K562 (cell line): ENCODE measurements around the gene TRAP1. TPM values are rescaled to one million over a fixed set of nuclear protein-coding genes. Genes with fewer than 3 reads are reported as not detected.

Experiments used
- BHLHE40 ChIP-seq: IDR thresholded peaks from 2 replicates; pipeline ENCODE4 v1.6.1; 2011; ENCODE audit warnings: low read length, improper control_type of control experiment
- CHD2 ChIP-seq: IDR thresholded peaks from 2 replicates; pipeline ENCODE4 v1.6.1; 2011; ENCODE audit warnings: low read depth, low read length
- ELF1 ChIP-seq: fragments of 200-800 bp; sonication (Bioruptor generic); IDR thresholded peaks from 2 replicates; pipeline ENCODE4 v1.6.1; 2016; ENCODE audit warnings: missing genetic modification characterization, missing compliant biosample characterization
- FOSL1 ChIP-seq: fragments of 200-800 bp; sonication (Bioruptor generic); conservative IDR thresholded peaks from 2 replicates; pipeline ENCODE4 v1.6.1; 2016; ENCODE audit warnings: missing genetic modification characterization, missing compliant biosample characterization
- FOXM1 ChIP-seq, 2 experiments: fragments of 450-650 bp in 1 of 2; sonication (generic) in 1 of 2; formaldehyde crosslinking in 1 of 2; IDR thresholded peaks; 2 replicates each; pipeline versions ENCODE4 v1.6.1 to v1.9.0; 2017 to 2022; ENCODE audit warnings: low read depth in 2 of 2, mild to moderate bottlenecking in 2 of 2, missing genetic modification reagents in 1 of 2, moderate library complexity in 1 of 2
- NR2C1 ChIP-seq, 2 experiments: fragments of 450-650 bp; IDR thresholded peaks; 2 replicates each; pipeline ENCODE4 v1.6.1; 2017; ENCODE audit warnings: mild to moderate bottlenecking in 2 of 2, antibody characterized with exemption in 1 of 2, inconsistent platforms in 1 of 2, missing compliant biosample characterization in 1 of 2, missing genetic modification characterization in 1 of 2
- NR4A1 ChIP-seq, 2 experiments: fragments of 250-450 bp in 1 of 2; fragments of 450-650 bp in 1 of 2; sonication (Bioruptor Pico) in 1 of 2; IDR thresholded peaks; 2 replicates each; pipeline versions ENCODE4 v1.4.0 to v1.6.1; 2016 to 2020; ENCODE audit warnings: mild to moderate bottlenecking in 2 of 2, missing compliant biosample characterization in 1 of 2, missing genetic modification characterization in 1 of 2, moderate library complexity in 1 of 2
- PHF20 ChIP-seq: fragments of 450-650 bp; IDR thresholded peaks from 2 replicates; pipeline ENCODE4 v1.6.1; 2018; ENCODE audit not compliant: partially characterized antibody
- POLR2AphosphoS5 ChIP-seq: IDR thresholded peaks from 2 replicates; pipeline ENCODE4 v1.6.1; 2011; ENCODE audit warnings: mild to moderate bottlenecking, low read depth, low read length, moderate library complexity; ENCODE audit not compliant: control insufficient read depth, insufficient read depth
- SMC3 ChIP-seq: conservative IDR thresholded peaks from 2 replicates; pipeline ENCODE4 v1.6.1; 2011; ENCODE audit warnings: low read depth, low read length, improper control_type of control experiment; ENCODE audit not compliant: insufficient read depth
- ZFP1 ChIP-seq: fragments of 450-650 bp; formaldehyde crosslinking; IDR thresholded peaks from 2 replicates; pipeline ENCODE4 v1.4.0; 2020; ENCODE audit warnings: mild to moderate bottlenecking, mixed read lengths
- ZNF197 ChIP-seq: fragments of 200-800 bp; sonication (Bioruptor generic); IDR thresholded peaks from 2 replicates; pipeline ENCODE4 v1.6.1; 2016; ENCODE audit warnings: low read depth, missing genetic modification characterization, missing compliant biosample characterization
- ZNF282 ChIP-seq: sonication (generic); formaldehyde crosslinking; IDR thresholded peaks from 2 replicates; pipeline ENCODE4 v1.8.1; 2023; ENCODE audit warnings: missing genetic modification reagents
- ZNF696 ChIP-seq: fragments of 250-450 bp; sonication (Bioruptor Pico); conservative IDR thresholded peaks from 2 replicates; pipeline ENCODE4 v1.4.0; 2020; ENCODE audit warnings: mild to moderate bottlenecking, moderate library complexity
- polyA plus RNA-seq, 8 experiments: library from polyadenylated mRNA; depleted of rRNA in 4 of 8; stranded (reverse) in 5 of 8; unstranded in 3 of 8; fragments of >200 nt; fragmentation: Nextera tagmentation in 2 of 8; fragmentation: Illumina TruSeq in 1 of 8; extraction: Ambion mirVana in 2 of 8; extraction: Trizol in 1 of 8; gene quantifications; 2 replicates each; pipeline versions ENCODE4 v1.2.1 to v1.2.3, GENCODE V29; 2011 to 2014; ENCODE audit warnings: inconsistent platforms in 1 of 8, missing spikeins in 1 of 8
- total RNA-seq, 7 experiments: library from RNA; depleted of rRNA in 6 of 7; stranded (reverse); fragments of >200 nt in 6 of 7; fragmentation: Illumina TruSeq in 2 of 7; extraction: Trizol in 2 of 7; gene quantifications; 2 replicates each; pipeline versions ENCODE4 v1.2.1 to v1.2.3, GENCODE V29; 2011 to 2021; ENCODE audit warnings: low replicate concordance in 1 of 7
- TF ChIP-seq, protein P1 (sequence below): fragments of 200-400 bp; formaldehyde crosslinking; IDR thresholded peaks from 2 replicates; pipeline ENCODE4 v1.6.1; 2017; ENCODE audit warnings: mild to moderate bottlenecking, low read depth, low read length, moderate library complexity
- TF ChIP-seq, protein P2 (sequence below): sonication (generic); formaldehyde crosslinking; IDR thresholded peaks from 2 replicates; pipeline ENCODE4 v1.8.0; 2022; ENCODE audit warnings: mild to moderate bottlenecking, missing genetic modification reagents
- TF ChIP-seq, protein P3 (sequence below): fragments of 250-450 bp; sonication (Bioruptor Pico); IDR thresholded peaks from 2 replicates; pipeline ENCODE4 v1.8.0; 2021; ENCODE audit warnings: borderline replicate concordance, mild to moderate bottlenecking, moderate library complexity; ENCODE audit not compliant: poor library complexity, severe bottlenecking

TRAP1 gene
- total and polyA plus RNA-seq, 9 of the 15 experiments (the other 6 are each of a cell fraction or from before 2014, with no cell fraction given): 19.1 to 436 (median 301) TPM

DNA sequence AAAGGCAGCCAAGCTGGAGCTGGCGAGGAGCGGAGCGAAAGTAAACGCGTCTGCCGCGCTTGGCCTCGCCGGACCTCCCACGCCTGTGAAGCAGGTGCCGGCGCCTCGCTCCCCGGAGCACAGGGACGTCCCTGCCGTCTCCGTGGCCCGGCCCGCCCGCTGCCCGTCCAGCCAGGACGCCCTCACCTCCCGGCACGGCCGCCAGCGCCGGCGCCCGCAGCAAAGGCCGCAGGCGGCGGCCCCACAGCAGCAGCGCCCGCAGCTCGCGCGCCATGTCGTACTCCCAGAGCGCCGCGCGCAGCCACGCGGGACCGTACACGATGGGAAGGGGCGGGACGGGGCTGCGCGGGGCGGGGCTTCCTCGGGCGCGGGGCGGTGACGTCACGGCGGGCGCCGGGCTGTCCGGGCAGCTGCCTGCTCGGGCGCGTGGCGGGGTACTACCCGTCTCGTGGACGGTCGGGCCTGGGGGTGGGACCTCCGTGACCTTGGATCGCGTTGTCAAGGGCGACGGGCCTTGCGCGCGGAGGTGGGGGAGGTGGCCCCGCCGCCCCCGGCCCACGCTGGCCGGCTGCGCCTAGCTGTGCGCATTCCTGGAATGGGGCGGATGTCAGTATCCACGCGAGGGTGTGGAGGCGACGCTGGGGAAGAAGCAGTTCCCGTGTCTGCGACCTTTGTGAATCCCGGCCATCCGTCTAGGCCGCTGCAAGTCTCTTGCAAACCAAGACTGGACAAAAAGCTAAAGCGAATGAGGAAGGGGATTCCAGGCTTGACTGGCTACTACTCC, at the start of gene TRAP1 (continued):
- TF ChIP-seq, protein P1, sequence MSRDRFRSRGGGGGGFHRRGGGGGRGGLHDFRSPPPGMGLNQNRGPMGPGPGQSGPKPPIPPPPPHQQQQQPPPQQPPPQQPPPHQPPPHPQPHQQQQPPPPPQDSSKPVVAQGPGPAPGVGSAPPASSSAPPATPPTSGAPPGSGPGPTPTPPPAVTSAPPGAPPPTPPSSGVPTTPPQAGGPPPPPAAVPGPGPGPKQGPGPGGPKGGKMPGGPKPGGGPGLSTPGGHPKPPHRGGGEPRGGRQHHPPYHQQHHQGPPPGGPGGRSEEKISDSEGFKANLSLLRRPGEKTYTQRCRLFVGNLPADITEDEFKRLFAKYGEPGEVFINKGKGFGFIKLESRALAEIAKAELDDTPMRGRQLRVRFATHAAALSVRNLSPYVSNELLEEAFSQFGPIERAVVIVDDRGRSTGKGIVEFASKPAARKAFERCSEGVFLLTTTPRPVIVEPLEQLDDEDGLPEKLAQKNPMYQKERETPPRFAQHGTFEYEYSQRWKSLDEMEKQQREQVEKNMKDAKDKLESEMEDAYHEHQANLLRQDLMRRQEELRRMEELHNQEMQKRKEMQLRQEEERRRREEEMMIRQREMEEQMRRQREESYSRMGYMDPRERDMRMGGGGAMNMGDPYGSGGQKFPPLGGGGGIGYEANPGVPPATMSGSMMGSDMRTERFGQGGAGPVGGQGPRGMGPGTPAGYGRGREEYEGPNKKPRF: no peak
- 0 out of 2 replicates have a peak, but pooled peaks have one; percentile 52 for TF ChIP-seq ZNF197 (CRISPR knock-in tag)
- 0 out of 2 replicates have a peak, but pooled peaks have one; percentile 55 for TF ChIP-seq ZNF282 (CRISPR knock-in tag)
- no peak for TF ChIP-seq ZFP1 (CRISPR knock-in tag)
- TF ChIP-seq BHLHE40: peak; percentile 0; the same call in 1 of the 2 replicates
- 0 out of 2 replicates have a peak, but pooled peaks have one; percentile 12 for TF ChIP-seq SMC3
- TF ChIP-seq NR4A1 (CRISPR knock-in tag; IDR thresholded peaks at IDR 0.05): 0 out of 2 replicates have a peak, but pooled peaks have one; percentile 69
- no peak for TF ChIP-seq NR4A1 (tag; IDR thresholded peaks at IDR 0.05)
- TF ChIP-seq, protein P2, sequence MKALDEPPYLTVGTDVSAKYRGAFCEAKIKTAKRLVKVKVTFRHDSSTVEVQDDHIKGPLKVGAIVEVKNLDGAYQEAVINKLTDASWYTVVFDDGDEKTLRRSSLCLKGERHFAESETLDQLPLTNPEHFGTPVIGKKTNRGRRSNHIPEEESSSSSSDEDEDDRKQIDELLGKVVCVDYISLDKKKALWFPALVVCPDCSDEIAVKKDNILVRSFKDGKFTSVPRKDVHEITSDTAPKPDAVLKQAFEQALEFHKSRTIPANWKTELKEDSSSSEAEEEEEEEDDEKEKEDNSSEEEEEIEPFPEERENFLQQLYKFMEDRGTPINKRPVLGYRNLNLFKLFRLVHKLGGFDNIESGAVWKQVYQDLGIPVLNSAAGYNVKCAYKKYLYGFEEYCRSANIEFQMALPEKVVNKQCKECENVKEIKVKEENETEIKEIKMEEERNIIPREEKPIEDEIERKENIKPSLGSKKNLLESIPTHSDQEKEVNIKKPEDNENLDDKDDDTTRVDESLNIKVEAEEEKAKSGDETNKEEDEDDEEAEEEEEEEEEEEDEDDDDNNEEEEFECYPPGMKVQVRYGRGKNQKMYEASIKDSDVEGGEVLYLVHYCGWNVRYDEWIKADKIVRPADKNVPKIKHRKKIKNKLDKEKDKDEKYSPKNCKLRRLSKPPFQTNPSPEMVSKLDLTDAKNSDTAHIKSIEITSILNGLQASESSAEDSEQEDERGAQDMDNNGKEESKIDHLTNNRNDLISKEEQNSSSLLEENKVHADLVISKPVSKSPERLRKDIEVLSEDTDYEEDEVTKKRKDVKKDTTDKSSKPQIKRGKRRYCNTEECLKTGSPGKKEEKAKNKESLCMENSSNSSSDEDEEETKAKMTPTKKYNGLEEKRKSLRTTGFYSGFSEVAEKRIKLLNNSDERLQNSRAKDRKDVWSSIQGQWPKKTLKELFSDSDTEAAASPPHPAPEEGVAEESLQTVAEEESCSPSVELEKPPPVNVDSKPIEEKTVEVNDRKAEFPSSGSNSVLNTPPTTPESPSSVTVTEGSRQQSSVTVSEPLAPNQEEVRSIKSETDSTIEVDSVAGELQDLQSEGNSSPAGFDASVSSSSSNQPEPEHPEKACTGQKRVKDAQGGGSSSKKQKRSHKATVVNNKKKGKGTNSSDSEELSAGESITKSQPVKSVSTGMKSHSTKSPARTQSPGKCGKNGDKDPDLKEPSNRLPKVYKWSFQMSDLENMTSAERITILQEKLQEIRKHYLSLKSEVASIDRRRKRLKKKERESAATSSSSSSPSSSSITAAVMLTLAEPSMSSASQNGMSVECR (CRISPR knock-in tag): peak; percentile 88
- TF ChIP-seq ZNF696 (CRISPR knock-in tag): no peak
- TF ChIP-seq FOSL1 (tag): 0 out of 2 replicates have a peak, but pooled peaks have one; percentile 44
- TF ChIP-seq POLR2AphosphoS5: peak; percentile 71; the same call in 1 of the 2 replicates
- TF ChIP-seq FOXM1 (IDR thresholded peaks at IDR 0.05; ENCODE audit: low read depth): no peak
- TF ChIP-seq FOXM1 (CRISPR knock-in tag; IDR thresholded peaks at IDR 0.05; ENCODE audit: low read depth): no peak; the same call in 1 of the 2 replicates
- TF ChIP-seq, protein P3, sequence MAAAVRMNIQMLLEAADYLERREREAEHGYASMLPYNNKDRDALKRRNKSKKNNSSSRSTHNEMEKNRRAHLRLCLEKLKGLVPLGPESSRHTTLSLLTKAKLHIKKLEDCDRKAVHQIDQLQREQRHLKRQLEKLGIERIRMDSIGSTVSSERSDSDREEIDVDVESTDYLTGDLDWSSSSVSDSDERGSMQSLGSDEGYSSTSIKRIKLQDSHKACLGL (CRISPR knock-in tag): peak; percentile 59
- TF ChIP-seq PHF20: peak; percentile 92
- TF ChIP-seq CHD2: peak; percentile 54
- no peak for TF ChIP-seq NR2C1 (IDR thresholded peaks at IDR 0.05)
- peak; percentile 46; the same call in 1 of the 2 replicates for TF ChIP-seq NR2C1 (tag; IDR thresholded peaks at IDR 0.05)
- TF ChIP-seq ELF1: no peak
